Adipocyte (in vitro differentiated cells): Measurements from ENCODE around the gene SORD.
A peak's percentile ranks its signal among the peaks of the same experiment; 100 is the strongest.
"Not testable (repeated sequence)": the region's sequence is repeated elsewhere in the genome, so short reads cannot be mapped to it uniquely, and the experiment has no call there.

Experiments used
- DNase-seq: peaks from one replicate; pipeline ENCODE4 v3.0.0-alpha.2; 2015; ENCODE audit warnings: low read depth
- H3K27me3 ChIP-seq: replicated peaks from 2 replicates; pipeline ENCODE4 v1.7.0; 2013; ENCODE audit warnings: mild to moderate bottlenecking, low read length, moderate library complexity; ENCODE audit not compliant: control insufficient read depth, insufficient read depth
- H3K36me3 ChIP-seq: 2 replicates; pipeline ENCODE4 v1.7.0; 2013; ENCODE audit warnings: low read length, mild to moderate bottlenecking, moderate library complexity; ENCODE audit not compliant: control insufficient read depth, insufficient read depth, severe bottlenecking
- H3K4me1 ChIP-seq: 2 replicates; pipeline ENCODE4 v1.7.0; 2013; ENCODE audit warnings: mild to moderate bottlenecking, low read length, moderate library complexity; ENCODE audit not compliant: control insufficient read depth, insufficient read depth
- H3K4me3 ChIP-seq: 2 replicates; pipeline ENCODE4 v1.7.0; 2013; ENCODE audit warnings: mild to moderate bottlenecking, low read length, moderate library complexity
- H3K9ac ChIP-seq: 2 replicates; pipeline ENCODE4 v1.7.0; 2013; ENCODE audit warnings: mild to moderate bottlenecking, low read length, moderate library complexity
- H3K9me3 ChIP-seq: 2 replicates; pipeline ENCODE4 v1.7.0; 2013; ENCODE audit warnings: mild to moderate bottlenecking, low read length, moderate library complexity; ENCODE audit not compliant: control insufficient read depth

Gene SORD

DNA sequence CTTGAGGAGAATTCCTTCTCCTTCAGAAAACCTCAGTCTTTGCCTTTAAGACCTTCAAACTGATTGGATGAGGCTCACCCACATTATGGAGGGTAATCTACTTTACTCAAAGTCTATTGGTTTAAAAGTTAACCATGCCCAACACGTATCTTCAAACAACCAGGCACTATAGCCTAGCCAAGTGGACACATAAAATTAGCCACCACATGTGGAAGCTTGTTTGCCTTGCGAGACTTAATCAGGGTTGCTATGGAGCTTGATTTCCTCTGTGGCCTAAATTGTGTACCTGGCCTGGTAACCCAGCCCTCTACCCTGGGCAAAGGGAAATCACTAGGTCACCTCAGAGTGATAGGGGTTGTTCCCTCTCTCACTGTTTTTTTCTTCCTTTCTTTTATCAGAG is 19.9 kb downstream of the SORD start:
- not testable (repeated sequence) for DNase-seq, H3K4me1 ChIP-seq, H3K27me3 ChIP-seq, H3K4me3 ChIP-seq, H3K36me3 ChIP-seq, H3K9me3 ChIP-seq, H3K9ac ChIP-seq

DNA sequence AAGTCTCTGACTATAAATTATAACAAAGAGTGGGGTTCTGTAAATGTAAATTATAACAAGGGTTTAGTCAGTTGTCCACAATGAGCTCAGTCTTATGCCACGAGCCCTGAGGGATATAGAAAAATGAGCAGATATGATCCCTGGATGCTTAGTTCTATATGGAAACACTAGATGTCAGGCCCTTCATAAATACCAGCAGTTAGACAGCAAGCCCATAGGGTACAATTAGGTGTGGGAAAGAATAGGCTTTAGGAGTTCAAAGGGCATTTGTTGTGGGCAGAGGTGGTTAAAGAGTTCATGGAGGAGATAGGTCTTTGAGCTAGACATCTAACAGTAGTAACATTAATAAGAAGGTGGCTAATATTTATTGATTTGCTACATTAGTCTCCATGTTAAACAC is 21.3 kb downstream of the SORD start:
- not testable (repeated sequence) for H3K36me3 ChIP-seq, H3K9ac ChIP-seq, H3K27me3 ChIP-seq, H3K9me3 ChIP-seq, H3K4me1 ChIP-seq, H3K4me3 ChIP-seq, DNase-seq

DNA sequence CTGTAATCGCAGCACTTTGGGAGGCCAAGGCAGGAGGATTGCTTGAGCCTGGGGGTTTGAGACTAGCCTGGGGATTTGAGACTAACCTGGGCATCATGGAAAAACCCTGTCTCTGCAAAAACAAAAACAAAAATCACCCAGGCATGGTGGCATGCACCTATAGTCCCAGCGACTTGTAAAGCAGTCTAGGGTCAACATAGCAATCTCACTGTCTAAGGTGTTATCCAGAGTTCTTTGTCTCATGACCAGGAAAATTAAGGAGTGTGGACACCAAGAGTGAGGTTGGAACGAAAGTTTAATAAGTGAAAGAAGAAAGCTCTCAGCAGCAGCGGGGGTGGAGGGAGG is 25.4 kb downstream of the SORD start:
- not testable (repeated sequence) for H3K27me3 ChIP-seq, DNase-seq, H3K9ac ChIP-seq, H3K9me3 ChIP-seq, H3K4me1 ChIP-seq, H3K4me3 ChIP-seq
- peaks cover 12% of the 10 kb centered on the region for H3K36me3 ChIP-seq

DNA sequence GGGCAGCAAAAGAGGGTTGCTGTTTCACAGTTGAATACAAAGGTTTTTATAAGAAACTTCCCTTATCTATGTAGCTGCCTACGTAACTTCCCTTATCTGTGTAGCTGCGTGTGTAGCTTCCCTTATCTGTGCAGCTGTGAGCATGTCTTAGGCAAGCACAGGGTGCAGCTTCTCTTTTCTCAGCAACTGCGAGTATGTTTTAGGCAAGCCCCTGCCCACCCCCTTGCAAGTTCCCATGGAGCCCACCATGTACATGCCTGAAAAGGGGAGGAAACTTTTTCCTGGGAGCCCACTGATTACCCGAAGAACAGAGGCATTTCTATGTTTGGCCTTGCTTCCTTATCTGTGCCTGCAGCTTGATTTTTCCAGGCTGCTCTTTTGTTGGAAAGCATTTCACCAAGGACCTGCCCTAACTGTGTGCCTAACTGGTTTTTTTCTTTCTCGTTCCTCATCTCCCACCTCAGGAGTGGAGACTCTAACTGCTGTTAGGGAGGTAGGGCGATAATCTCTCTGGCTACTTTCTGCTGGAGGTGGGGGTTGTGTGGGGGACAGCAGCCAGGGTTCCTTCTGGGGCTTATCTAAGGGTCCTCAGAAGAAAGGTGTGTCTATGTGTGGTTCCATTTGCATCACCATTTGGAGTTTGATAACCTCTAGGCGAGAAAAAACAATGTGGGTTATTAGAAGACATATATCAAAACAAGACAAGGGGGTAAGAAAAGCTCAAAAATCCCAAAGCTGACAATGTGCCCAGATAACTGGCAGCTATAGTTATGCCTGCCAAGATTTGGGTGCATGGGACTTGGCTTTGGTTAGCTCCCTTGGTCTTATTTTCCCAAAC is 26.0 kb downstream of the SORD start:
- DNase-seq, result no peak
- Histone ChIP-seq H3K4me3 (no peak overlapping the region), H3K9me3 (peaks cover 10% of the 10 kb centered on the region), H3K4me1 (no peaks in the 10 kb centered on the region), H3K36me3 (peaks cover 12% of the 10 kb centered on the region), H3K9ac (no peak overlapping the region), H3K27me3 (no peaks in the 10 kb centered on the region)

DNA sequence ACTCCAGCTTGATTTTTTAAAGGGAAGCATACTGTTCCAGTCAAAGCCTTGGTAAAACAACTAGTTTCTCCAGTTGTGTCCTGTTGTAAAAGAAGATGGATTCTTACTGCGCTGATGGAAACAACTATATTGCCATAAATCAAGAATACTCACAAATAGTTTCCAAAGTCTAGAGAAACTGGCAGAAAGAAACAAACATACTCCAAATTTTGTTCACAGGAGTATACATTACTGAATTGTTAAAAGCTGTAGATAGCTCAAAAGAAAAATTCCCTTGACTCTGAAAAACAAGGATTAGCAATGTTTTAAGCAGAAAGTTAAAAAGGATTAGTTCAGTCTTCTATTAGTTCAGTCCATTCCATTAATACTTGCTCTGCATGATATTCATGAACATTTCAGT is 27.6 kb downstream of the SORD start:
- no peak overlapping the region for H3K4me3 ChIP-seq
- H3K9ac ChIP-seq, result no peak overlapping the region
- H3K36me3 ChIP-seq, result peaks cover 12% of the 10 kb centered on the region
- peaks cover 10% of the 10 kb centered on the region for H3K9me3 ChIP-seq
- H3K4me1 ChIP-seq, result no peaks in the 10 kb centered on the region
- H3K27me3 ChIP-seq, result no peaks in the 10 kb centered on the region
- no peak for DNase-seq

DNA sequence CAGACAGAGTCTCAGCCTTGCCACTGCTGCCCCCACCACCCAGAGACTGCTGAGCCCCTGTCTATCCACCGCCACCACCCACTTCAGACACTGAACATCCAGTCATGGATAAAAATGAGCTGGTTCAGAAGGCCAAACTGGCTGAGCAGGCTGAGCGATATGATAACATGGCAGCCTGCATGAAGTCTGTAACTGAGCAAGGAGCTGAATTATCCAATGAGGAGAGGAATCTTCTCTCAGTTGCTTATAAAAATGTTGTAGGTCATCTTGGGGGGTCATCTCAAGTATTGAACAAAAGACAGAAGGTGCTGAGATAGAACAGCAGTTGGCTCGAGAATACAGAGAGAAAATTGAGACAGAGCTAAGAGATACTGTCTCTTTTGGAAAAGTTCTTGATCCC is 29.7 kb downstream of the SORD start:
- not testable (repeated sequence) for H3K9me3 ChIP-seq, H3K4me3 ChIP-seq, H3K4me1 ChIP-seq, H3K9ac ChIP-seq, H3K27me3 ChIP-seq, DNase-seq
- peaks cover 12% of the 10 kb centered on the region for H3K36me3 ChIP-seq

DNA sequence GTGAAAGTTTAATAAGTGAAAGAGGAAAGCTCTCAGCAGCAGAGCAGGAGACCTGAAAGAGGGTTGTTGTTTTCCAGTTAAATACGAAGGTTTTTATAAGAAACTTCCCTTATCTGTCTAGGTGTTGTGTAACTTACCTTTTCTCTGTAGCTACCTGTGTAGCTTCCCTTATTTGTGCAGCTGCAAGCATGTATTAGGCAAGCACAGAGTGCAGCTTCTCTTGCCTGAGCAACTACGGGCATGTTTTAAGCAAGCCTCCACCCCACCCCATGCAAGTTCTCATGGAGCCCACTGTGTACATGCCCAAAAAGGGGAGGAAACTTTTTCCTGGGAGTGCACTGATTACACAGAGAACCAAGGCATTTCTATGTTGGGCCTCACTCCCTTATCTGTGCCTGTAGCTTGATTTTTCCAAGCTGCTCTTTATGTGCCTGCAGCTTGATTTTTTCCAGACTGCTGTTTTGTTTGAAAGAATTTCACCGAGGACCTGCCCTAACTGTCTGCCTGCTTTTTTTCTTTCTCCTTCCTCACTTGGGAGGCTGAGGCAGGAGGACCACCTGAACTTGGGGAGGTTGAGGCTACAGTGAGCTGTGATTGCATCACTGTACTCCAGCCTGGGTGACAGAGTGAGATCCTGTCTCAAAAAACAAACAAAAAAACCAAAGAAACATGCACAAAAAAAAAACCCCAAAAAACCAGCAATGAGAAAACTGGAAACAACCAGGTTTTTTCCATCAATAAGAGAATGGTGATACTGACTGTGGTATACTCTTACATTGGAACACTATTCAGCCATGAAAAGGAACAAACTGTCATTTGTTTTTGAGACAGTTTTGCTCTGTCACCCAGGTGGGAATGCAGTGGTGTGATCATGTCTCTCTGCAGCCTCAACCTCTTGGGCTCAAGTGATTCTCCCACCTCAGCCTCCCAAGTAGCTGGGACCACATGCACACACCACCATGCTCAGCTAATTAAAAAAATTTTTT is 36.0 kb downstream of the SORD start:
- H3K9ac ChIP-seq, DNase-seq, H3K4me1 ChIP-seq, H3K4me3 ChIP-seq, H3K36me3 ChIP-seq, H3K27me3 ChIP-seq, H3K9me3 ChIP-seq: not testable (repeated sequence)

DNA sequence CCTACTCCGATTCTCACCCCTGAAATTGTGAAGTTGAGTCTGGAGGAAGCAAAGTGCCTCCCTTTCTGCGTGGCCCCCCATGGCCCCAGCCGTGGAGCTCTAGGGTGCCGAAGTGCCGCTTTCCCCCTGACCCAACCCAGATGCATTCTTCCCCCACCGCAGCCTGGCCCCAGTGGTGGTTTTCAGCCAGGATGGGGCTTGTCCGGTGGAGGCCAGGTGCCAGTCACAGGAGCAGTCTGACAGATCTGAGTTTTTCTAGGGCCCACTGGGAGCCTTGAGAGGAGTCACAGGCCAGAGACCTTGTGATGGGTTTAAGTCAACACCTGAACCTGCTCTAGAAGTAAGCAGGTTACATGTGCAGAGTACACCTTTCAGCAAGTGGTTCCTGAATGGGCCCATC is 39.3 kb downstream of the SORD start:
- not testable (repeated sequence) for H3K36me3 ChIP-seq, H3K9me3 ChIP-seq, H3K27me3 ChIP-seq, H3K9ac ChIP-seq, H3K4me1 ChIP-seq, DNase-seq, H3K4me3 ChIP-seq

DNA sequence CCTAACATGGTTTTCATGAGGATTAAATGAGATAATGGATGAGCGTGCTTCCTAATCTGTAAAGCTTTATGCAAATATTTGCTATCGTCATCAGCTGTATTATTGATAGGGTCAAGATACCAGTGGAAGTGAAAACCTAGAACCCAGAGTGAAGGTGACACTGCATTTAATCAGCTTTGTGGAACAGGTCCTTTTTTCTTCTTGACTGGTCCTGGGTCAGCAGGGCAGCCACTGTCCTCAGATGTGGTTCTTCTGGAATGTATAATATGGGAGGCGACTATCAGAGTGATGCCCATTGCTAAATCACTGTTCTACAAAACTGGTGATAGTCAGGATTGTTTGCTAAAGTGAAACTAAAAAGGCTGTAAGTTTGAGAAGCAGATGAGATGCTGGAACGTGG is 41.4 kb downstream of the SORD start:
- peak; percentile 6 for DNase-seq
- Histone ChIP-seq H3K36me3 (no peaks in the 10 kb centered on the region), H3K9me3 (no peaks in the 10 kb centered on the region), H3K4me3 (no peak overlapping the region), H3K9ac (no peak overlapping the region), H3K4me1 (no peaks in the 10 kb centered on the region), H3K27me3 (no peaks in the 10 kb centered on the region)

DNA sequence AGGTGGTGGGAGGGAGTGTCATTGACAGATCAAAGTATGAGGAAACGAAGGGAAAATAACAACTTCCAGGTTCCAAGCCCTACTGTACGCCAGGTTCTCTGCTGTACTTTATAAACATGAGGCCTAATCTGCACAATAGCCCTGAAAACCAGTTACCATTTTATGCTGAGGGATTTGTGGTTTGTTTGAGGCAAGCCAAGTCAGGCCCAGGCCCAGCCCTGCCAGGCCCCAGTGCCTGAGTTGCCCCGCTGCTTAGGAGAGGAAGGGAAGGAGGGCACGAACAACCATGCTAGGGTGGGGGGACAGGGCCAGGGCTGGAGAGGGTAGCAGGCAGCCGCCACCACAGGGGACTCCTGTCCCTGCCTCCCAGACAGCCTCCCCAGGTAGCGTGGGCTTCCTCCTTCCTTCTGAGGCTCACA is 47.0 kb downstream of the SORD start:
- not testable (repeated sequence) for H3K27me3 ChIP-seq, H3K4me1 ChIP-seq, H3K4me3 ChIP-seq, H3K9ac ChIP-seq, H3K36me3 ChIP-seq, H3K9me3 ChIP-seq, DNase-seq

DNA sequence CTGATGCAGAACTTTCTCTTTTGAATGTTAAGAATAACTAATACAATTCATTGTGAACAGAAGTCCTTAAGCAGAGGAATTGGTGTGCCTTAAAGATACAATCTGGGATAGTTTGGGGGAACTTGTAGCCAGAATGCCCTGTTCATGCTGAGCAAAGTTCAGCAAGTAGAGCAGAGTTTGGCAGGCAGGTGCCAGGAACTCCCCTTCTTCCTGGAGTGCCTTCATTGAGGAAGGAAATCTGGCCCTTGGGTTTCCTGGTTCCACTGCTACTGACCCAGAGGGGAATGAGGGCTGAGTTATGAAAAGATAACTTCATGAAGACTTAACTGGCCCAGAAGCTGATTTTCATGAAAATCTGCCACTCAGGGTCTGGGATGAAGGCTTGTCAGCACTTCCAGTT is 50.6 kb downstream of the SORD start:
- DNase-seq, H3K9me3 ChIP-seq, H3K4me3 ChIP-seq, H3K4me1 ChIP-seq, H3K9ac ChIP-seq, H3K27me3 ChIP-seq, H3K36me3 ChIP-seq: not testable (repeated sequence)
